HEK293 (cell line): Measurements from ENCODE around the gene BCL2A1.

ENCODE experiments used
- CTCF ChIA-PET: fragments of 350-600 bp; formaldehyde crosslinking; extraction: SDS; loops from one replicate; lab custom pipeline; 2021; ENCODE audit warnings: antibody characterized with exemption; lab: Yijun Ruan, JAX
- POLR2A ChIA-PET: fragments of 300-600 bp; formaldehyde crosslinking; extraction: SDS; loops from one replicate; lab custom pipeline; 2020; ENCODE audit warnings: antibody characterized with exemption, inconsistent platforms; lab: Yijun Ruan, JAX
- H3K27ac ChIP-seq: fragments of 200-500 bp; sonication (Bioruptor generic); 2 replicates; pipeline ENCODE4 v1.5.1; 2014; ENCODE audit warnings: low read depth, low read length, control low read depth, inconsistent platforms; ENCODE audit errors: extremely low read depth
- H3K36me3 ChIP-seq, 2 experiments: fragments of 200-500 bp in 1 of 2; sonication (Bioruptor generic) in 1 of 2; 1 replicate in 1 of 2; 2 replicates in 1 of 2; pipeline ENCODE4 v1.5.1; 2014 to 2017; ENCODE audit warnings: inconsistent platforms in 2 of 2, low read length in 2 of 2; ENCODE audit not compliant: control insufficient read depth in 2 of 2, insufficient read depth in 1 of 2
- H3K4me1 ChIP-seq: fragments of 200-500 bp; sonication (Bioruptor generic); 2 replicates; pipeline ENCODE4 v1.5.1; 2014; ENCODE audit warnings: mild to moderate bottlenecking, low read length, inconsistent platforms; ENCODE audit not compliant: control insufficient read depth, insufficient read depth
- H3K4me3 ChIP-seq: 2 replicates; pipeline ENCODE4 v1.5.1; 2011; ENCODE audit warnings: low read depth, mild to moderate bottlenecking, control low read depth, low read length, moderate library complexity
- H3K9me3 ChIP-seq: fragments of 200-500 bp; sonication (Bioruptor generic); 2 replicates; pipeline ENCODE4 v1.5.1; 2014; ENCODE audit warnings: low read depth, low read length, inconsistent platforms; ENCODE audit not compliant: control insufficient read depth, insufficient read depth
- GLI2 ChIP-seq: fragments of 450-650 bp; formaldehyde crosslinking; IDR thresholded peaks from 2 replicates; pipeline ENCODE4; 2017; ENCODE audit warnings: missing biosample characterization, missing genetic modification characterization, low read depth, borderline replicate concordance
- MYNN ChIP-seq: fragments of 450-650 bp; formaldehyde crosslinking; IDR thresholded peaks from 2 replicates; pipeline ENCODE4 v1.5.1; 2016; ENCODE audit warnings: missing biosample characterization, missing genetic modification characterization, borderline replicate concordance
- SP2 ChIP-seq: fragments of 450-650 bp; formaldehyde crosslinking; IDR thresholded peaks from 2 replicates; pipeline ENCODE4 v1.5.1; 2016; ENCODE audit warnings: missing biosample characterization, missing genetic modification characterization
- SP3 ChIP-seq: fragments of 450-650 bp; formaldehyde crosslinking; IDR thresholded peaks from 2 replicates; pipeline ENCODE4 v1.5.1; 2016; ENCODE audit warnings: missing biosample characterization, missing genetic modification characterization
- WT1 ChIP-seq: fragments of 450-650 bp; formaldehyde crosslinking; IDR thresholded peaks from 2 replicates; pipeline ENCODE4 v1.5.1; 2016; ENCODE audit warnings: missing biosample characterization, missing genetic modification characterization
- ZBTB7A ChIP-seq: fragments of 450-650 bp; formaldehyde crosslinking; IDR thresholded peaks from 2 replicates; pipeline ENCODE4 v1.5.1; 2016; ENCODE audit warnings: low read depth, missing biosample characterization, missing genetic modification characterization
- ZFP3 ChIP-seq: fragments of 450-650 bp; formaldehyde crosslinking; IDR thresholded peaks from 2 replicates; pipeline ENCODE4 v1.5.1; 2016; ENCODE audit warnings: low read depth, missing biosample characterization, missing genetic modification characterization
- ZNF132 ChIP-seq: fragments of 450-650 bp; formaldehyde crosslinking; IDR thresholded peaks from 2 replicates; pipeline ENCODE4 v1.5.1; 2017; ENCODE audit warnings: missing biosample characterization, missing genetic modification characterization, borderline replicate concordance
- ZNF133 ChIP-seq: fragments of 450-650 bp; formaldehyde crosslinking; IDR thresholded peaks from 2 replicates; pipeline ENCODE4 v1.5.1; 2016; ENCODE audit warnings: missing biosample characterization, missing genetic modification characterization
- ZNF248 ChIP-seq: fragments of 450-650 bp; formaldehyde crosslinking; IDR thresholded peaks from 2 replicates; pipeline ENCODE4 v1.5.1; 2017; ENCODE audit warnings: missing biosample characterization, missing genetic modification characterization
- ZNF335 ChIP-seq: fragments of 450-650 bp; formaldehyde crosslinking; conservative IDR thresholded peaks from 2 replicates; pipeline ENCODE4 v1.5.1; 2016; ENCODE audit warnings: missing biosample characterization, missing genetic modification characterization
- ZNF391 ChIP-seq: fragments of 450-650 bp; formaldehyde crosslinking; IDR thresholded peaks from 2 replicates; pipeline ENCODE4 v1.5.1; 2016; ENCODE audit warnings: low read depth, missing biosample characterization, missing genetic modification characterization, borderline replicate concordance
- ZNF521 ChIP-seq: fragments of 450-650 bp; formaldehyde crosslinking; IDR thresholded peaks from 2 replicates; pipeline ENCODE4 v1.5.1; 2017; ENCODE audit warnings: missing biosample characterization, mild to moderate bottlenecking, missing genetic modification characterization
- ZNF544 ChIP-seq: fragments of 450-650 bp; formaldehyde crosslinking; IDR thresholded peaks from 2 replicates; pipeline ENCODE4 v1.5.0; 2017; ENCODE audit warnings: missing biosample characterization, missing genetic modification characterization
- ZNF626 ChIP-seq: fragments of 450-650 bp; sonication (Bioruptor Pico); formaldehyde crosslinking; IDR thresholded peaks from 2 replicates; pipeline ENCODE4 v1.5.1; 2018; ENCODE audit warnings: missing biosample characterization, missing genetic modification characterization, inconsistent platforms
- ZNF639 ChIP-seq: fragments of 450-650 bp; formaldehyde crosslinking; IDR thresholded peaks from 2 replicates; pipeline ENCODE4 v1.5.1; 2016; ENCODE audit warnings: missing biosample characterization, missing genetic modification characterization
- ZNF707 ChIP-seq: fragments of 450-650 bp; formaldehyde crosslinking; IDR thresholded peaks from 2 replicates; pipeline ENCODE4 v1.5.1; 2016; ENCODE audit warnings: missing biosample characterization, missing genetic modification characterization
- TF ChIP-seq, protein P1 (sequence below): fragments of 450-650 bp; formaldehyde crosslinking; IDR thresholded peaks from 2 replicates; pipeline ENCODE4 v1.5.1; 2016; ENCODE audit warnings: missing biosample characterization, missing genetic modification characterization
- TF ChIP-seq, protein P2 (sequence below): fragments of 450-650 bp; formaldehyde crosslinking; IDR thresholded peaks from 2 replicates; pipeline ENCODE4 v1.5.1; 2016; ENCODE audit warnings: missing biosample characterization, missing genetic modification characterization
- TF ChIP-seq, protein P3 (sequence below): fragments of 450-650 bp; formaldehyde crosslinking; IDR thresholded peaks from 2 replicates; pipeline ENCODE4 v1.5.1; 2016; ENCODE audit warnings: missing biosample characterization, missing genetic modification characterization

The BCL2A1 gene

GRCh38 chr15:79969146-79969545, 1.9 kb downstream of the BCL2A1 start:
- ChIA-PET CTCF (interaction anchor here (0.6 to 1.9 kb wide), 3 partner anchors 24 to 116 kb away, joined by 3 to 5 read pairs (median 3); no protein-coding TSS in a partner anchor), POLR2A (no interaction called here)
- Histone ChIP-seq H3K27ac (no peak overlapping the region), H3K36me3 (no peaks in the 10 kb centered on the region), H3K4me3 (no peak overlapping the region), H3K9me3 (no peaks in the 10 kb centered on the region), H3K4me1 (0 out of 2 replicates have a peak, but pooled peaks cover 2% of the 10 kb centered on the region)
- TF ChIP-seq SP3 (tag by site-specific recombination) (no peak), SP2 (tag by site-specific recombination) (no peak), ZNF707 (no peak), ZNF335 (no peak), GLI2 (tag by site-specific recombination) (no peak), WT1 (tag by site-specific recombination) (no peak), ZNF132 (tag by site-specific recombination) (no peak), ZNF626 (tag by site-specific recombination) (no peak), ZNF639 (no peak), ZNF544 (tag by site-specific recombination) (no peak)
- TF ChIP-seq, protein P1, sequence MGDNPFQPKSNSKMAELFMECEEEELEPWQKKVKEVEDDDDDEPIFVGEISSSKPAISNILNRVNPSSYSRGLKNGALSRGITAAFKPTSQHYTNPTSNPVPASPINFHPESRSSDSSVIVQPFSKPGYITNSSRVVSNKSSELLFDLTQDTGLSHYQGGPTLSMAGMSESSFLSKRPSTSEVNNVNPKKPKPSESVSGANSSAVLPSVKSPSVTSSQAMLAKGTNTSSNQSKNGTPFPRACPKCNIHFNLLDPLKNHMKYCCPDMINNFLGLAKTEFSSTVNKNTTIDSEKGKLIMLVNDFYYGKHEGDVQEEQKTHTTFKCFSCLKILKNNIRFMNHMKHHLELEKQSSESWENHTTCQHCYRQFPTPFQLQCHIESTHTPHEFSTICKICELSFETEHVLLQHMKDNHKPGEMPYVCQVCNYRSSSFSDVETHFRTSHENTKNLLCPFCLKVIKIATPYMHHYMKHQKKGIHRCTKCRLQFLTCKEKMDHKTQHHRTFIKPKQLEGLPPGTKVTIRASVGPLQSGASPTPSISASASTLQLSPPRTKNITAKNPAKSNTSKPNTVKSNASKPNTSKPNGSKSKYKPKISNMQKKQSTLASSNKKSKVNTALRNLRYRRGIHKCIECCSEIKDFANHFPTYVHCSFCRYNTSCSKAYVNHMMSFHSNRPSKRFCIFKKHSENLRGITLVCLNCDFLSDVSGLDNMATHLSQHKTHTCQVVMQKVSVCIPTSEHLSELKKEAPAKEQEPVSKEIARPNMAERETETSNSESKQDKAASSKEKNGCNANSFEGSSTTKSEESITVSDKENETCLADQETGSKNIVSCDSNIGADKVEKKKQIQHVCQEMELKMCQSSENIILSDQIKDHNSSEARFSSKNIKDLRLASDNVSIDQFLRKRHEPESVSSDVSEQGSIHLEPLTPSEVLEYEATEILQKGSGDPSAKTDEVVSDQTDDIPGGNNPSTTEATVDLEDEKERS (tag by site-specific recombination): no peak
- TF ChIP-seq, protein P2, sequence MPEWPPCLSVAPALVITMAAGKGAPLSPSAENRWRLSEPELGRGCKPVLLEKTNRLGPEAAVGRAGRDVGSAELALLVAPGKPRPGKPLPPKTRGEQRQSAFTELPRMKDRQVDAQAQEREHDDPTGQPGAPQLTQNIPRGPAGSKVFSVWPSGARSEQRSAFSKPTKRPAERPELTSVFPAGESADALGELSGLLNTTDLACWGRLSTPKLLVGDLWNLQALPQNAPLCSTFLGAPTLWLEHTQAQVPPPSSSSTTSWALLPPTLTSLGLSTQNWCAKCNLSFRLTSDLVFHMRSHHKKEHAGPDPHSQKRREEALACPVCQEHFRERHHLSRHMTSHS: no peak

DNA sequence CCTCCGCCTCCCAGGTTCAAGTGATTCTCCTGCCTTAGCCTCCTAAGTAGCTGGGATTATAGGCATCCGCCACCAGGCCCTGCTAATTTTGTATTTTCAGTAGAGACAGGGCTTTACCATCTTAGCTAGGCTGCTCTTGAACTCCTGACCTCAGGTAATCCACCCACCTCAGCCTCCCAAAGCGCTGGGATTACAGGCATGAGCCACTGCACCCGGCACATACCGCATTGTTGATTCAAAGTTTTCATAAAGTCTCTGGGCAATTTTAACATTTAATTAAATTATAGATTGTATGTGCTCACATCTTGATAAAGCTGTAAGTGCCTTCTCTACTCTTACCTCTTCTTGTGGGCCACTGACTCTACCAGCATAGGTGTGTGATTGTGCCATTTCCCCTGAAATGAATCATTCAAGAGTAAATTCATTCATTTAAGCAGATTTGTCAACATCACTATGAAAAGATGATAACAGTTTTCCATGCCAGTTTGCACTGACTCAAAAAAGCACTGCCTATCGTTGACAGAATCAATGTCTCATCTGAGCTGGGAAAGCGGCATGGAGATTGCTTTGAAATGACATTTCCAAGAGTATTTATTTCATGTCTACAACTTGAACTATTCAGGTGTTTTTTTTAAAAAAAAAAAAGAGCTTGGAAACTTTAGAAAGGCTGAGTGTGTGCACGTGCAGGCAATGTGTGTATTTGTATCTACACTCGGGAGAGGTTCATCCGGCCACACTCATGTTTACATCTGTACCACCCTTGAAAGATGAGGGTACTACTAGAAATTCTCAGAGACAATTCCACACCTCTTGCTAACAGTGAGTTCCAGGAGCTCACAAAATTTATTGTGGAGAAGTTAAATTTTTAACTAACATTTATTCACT, 3.5 kb downstream of the BCL2A1 start:
- H3K4me3 ChIP-seq: no peak overlapping the region
- CTCF ChIA-PET: interaction anchor here (0.5 to 1.9 kb wide), 4 partner anchors 14 to 880 kb away, joined by 3 to 5 read pairs (median 3); no protein-coding TSS in a partner anchor
- TF ChIP-seq ZNF133 (tag by site-specific recombination): no peak
- TF ChIP-seq ZFP3 (tag by site-specific recombination): no peak
- no peak for TF ChIP-seq ZNF391
- no peak for TF ChIP-seq MYNN (tag by site-specific recombination)
- TF ChIP-seq ZBTB7A (tag by site-specific recombination): no peak
- TF ChIP-seq ZNF521 (tag by site-specific recombination): no peak
- TF ChIP-seq ZNF248 (tag by site-specific recombination): no peak
- TF ChIP-seq, protein P3, sequence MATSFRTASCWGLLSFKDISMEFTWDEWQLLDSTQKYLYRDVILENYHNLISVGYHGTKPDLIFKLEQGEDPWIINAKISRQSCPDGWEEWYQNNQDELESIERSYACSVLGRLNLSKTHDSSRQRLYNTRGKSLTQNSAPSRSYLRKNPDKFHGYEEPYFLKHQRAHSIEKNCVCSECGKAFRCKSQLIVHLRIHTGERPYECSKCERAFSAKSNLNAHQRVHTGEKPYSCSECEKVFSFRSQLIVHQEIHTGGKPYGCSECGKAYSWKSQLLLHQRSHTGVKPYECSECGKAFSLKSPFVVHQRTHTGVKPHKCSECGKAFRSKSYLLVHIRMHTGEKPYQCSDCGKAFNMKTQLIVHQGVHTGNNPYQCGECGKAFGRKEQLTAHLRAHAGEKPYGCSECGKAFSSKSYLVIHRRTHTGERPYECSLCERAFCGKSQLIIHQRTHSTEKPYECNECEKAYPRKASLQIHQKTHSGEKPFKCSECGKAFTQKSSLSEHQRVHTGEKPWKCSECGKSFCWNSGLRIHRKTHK (tag by site-specific recombination): no peak
- TF ChIP-seq WT1 (tag by site-specific recombination): no peak
- TF ChIP-seq, all 188 proteins: peak for 0
- POLR2A ChIA-PET: interaction anchor here (0.8 kb wide), 1 partner anchor 44 kb away, joined by 4 read pairs; no protein-coding TSS in a partner anchor
- Histone ChIP-seq H3K4me1 (0 out of 2 replicates have a peak, but pooled peaks cover 2% of the 10 kb centered on the region), H3K27ac (no peak overlapping the region), H3K9me3 (no peaks in the 10 kb centered on the region), H3K36me3 (no peaks in the 10 kb centered on the region)
